Globus pallidus (tissue), 1 donor: ENCODE results near the gene VPS35.

Source experiments
- DNase-seq: peaks from one replicate; pipeline ENCODE4 v3.0.0-alpha.2; 2015; ENCODE audit warnings: low spot score

VPS35 gene

DNA sequence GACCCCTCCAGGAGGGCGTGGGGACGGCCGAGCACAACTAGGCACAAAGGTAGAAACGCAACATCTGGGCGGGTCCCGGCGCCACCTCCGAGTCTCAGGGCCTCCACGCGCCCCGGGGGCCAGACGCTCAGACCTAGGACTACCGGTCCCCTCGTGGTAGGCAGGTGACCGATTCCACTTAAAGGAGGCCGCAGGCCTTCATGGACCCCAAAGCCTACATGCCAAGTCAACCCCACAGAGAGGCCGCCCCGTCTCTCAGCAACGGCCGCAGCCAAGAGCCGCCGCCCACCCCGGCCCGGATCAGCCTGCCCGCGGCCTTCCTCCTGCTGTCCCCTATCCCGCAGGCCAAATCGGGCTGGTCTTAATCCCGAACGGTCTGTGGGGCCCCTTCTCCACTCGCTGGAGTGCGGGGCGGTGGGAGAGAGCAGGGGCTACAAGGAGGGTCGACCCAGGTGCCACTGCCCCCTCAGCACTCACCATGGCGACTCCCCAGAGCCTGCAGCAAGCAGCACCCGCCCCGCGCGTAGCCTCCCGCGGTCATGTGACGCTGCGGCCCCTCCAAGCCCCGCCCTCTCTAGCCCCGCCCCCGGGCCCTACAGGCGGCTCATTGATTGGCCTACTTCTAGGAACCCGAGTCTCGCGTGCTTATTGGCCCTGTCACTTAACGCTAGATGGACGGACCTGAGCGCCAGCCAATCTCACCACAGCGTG lies at the start of gene VPS35:
Gene VPS35, minus strand, starts transcription at position 525 of the 711 bp plus-strand sequence. Its CDS starts 45 bp downstream, at position 480.
- DNase-seq: peak; percentile 99

DNA sequence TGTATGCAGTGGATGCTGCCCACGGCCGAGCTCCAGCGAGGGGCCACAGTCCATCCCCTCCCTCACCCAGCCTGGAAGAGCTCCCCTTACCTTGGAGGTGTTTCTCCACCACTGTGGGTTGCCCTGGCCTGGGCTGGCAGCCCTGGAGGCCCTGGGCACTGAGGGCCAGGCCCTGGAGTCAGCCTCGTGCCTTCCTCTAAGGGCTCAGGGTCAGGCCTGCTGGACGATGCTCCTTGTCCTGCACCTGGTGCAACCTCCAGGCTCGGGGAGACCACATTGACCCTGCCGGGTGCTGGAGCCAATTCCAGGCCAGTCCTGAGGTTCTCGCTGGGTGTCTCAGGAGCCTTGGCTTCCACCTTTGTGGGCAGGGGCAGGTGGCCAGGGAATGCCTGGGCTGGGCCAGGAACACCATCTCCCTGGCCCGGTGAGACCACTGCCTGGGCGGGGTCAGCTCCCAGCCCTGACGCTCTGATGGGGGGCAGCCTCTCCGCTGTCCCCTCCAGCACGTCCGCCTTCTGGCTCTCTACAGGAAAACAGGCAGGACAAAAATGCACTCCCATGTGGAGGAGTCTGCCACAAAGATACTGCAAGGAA lies 48.7 kb upstream of the VPS35 start:
- DNase-seq: no peak

DNA sequence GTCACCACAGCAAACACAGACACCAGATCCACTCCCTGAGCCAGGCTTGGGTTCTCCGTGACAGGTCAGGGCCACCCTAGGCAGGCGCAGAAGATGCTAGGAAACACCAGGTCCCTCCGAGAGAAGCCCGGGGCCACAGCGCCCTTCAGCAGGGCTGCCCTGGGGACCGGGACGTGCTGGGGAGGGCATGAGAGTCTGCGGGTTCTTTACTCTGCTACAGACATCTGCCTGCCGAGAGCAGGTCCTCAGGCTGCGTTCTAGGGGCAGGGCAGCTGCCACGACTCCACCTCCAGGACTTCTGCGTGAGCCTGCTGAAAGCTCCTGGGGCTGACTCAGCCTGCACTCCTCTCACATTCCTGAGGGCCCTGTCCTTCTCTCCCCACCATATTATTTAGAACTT lies 47.7 kb upstream of the VPS35 start:
- DNase-seq: no peak

DNA sequence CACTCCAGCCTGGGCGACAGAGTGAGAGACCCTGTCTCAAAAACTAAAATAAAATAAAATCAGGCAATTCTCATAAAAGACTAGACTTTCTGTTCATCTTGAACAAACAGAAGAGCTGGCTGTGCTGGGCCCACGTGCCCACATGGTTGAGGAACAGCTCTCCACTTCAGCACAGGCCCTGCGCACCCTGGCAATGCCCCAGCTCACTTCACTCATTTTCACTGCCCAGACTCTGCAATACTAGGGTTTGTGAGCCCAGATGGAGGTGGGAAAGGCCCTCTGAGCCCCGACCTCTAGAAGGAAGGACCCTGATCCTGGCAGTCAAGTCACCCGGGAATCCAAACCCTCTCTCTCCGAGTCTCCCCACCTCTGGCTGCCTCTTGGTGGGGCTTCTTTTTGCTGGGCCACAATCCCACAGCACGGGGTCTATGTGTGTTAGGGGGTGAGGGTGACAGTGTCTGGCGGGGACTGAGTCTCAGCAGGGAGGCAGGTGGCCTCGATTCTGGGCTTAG lies 44.4 kb upstream of the VPS35 start:
- no peak for DNase-seq

DNA sequence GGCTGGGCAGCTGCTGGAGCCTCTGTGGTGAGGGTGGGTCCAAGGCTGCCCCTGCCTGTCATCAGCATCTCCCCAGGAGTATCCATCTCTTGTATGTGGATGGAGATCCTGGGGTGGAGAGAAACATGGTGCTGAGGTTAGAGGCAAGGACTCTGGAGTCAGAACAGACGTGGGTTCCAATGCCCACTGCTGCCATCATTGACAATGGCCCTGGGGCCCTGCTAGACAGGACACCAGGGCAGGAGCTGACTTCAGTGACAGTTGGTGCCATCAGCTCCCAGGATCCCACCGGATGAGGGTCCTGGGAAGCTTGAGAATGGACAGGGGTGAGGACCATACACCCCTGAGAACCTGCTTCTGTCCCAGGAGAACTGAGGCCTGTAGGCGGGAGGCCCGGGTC lies 43.6 kb upstream of the VPS35 start:
- DNase-seq: no peak

DNA sequence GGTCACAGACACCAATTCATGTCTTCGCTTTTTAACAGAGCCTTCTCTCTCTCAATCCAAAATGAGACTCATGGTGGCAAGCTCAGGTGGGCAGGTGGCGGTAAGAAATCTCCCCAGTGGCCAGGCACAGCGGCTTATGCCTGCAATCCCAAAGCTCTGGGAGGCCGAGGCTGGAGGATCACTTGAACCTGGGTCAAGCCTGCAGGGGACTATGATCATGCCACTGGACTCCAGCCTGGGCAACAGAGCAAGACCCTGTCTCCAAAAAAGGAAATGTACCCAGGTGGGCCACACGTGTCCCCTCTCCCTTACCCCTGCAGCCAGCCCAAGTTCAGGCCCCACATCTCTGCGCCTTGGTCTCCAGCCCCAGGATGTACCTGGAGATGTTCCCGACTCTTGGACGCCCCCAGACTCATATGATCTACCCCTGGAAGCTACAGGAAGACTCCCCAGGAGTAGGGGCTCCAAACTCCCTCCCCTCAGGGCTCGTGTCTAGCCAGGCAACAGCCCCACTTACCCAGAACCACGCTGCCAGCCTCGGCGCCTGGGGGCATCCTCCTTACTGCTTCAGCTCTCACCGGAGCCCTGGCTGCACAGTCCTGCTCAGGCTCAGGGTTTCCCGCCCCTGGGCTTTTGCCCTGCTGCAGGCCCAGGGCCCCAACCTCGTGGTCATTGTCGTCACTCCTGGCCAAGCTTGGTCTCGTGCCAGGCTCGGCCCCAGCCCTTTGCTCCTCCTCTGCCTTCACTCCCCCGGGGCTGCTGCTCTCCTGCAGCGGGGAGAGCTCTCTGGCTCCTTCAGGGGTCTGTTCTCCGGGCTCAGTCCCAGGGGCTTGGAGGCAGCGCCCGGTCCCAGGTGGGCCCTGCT lies 42.9 kb upstream of the VPS35 start:
- no peak for DNase-seq

DNA sequence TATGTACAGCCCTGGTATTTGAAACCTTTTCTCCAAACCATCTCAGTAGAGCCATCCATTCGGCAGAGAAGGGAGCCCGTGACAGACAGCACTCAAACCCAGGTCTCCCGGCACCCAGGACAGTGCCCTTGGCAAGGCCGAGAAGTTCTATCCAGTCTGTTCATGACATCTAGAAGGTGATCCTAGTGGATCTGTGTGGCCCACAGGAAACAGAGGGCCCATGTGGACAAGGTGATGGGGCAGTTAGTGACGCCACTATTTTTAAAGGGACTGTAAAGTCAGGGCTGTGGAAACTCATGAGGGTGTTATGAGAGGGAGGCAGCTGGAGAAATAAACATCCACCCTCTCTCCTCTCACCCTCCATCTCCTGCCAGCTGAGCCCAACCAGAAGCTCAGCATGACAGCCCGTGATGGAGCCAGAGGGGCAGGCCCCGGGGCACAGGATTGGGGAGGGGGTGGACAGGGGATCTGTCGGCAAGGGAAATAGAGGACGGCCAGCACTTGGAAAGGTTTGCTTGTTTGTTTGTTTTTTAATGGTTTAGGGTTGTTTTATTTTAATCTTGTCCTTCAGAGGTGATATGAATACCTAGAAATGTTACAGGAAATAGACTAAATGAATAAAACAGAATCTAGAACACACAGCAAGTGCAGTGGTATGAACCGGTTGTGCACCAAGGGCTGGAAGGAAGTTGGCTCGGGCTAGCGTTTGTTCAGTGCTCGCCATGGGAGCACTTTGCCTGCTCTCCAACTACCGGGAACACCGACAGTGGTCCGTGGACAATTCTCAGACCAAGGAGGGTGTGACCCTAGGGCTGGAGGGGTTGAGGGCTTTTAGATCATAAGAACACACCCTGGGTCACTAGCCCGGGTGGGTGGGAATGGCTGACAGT lies 42.1 kb upstream of the VPS35 start:
- DNase-seq: no peak

DNA sequence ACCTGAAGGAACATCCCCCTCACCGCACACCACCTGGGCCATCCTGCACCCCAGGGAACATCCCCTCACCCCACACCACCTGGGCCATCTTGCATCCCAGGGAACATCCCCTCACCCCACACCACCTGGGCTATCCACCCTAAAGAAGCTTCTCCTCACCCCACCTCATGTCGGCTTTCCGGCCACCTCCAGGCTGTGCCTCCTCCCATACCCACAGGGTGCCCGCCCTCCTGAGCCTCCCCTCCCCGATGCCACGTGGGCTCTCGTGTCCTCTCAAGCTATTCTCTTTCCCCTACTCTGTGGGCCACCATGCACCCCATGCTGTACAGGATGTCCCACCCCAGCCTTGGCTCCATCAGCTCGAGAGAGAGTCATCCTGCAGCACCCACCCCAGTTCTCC lies 41.1 kb upstream of the VPS35 start:
- no peak for DNase-seq

DNA sequence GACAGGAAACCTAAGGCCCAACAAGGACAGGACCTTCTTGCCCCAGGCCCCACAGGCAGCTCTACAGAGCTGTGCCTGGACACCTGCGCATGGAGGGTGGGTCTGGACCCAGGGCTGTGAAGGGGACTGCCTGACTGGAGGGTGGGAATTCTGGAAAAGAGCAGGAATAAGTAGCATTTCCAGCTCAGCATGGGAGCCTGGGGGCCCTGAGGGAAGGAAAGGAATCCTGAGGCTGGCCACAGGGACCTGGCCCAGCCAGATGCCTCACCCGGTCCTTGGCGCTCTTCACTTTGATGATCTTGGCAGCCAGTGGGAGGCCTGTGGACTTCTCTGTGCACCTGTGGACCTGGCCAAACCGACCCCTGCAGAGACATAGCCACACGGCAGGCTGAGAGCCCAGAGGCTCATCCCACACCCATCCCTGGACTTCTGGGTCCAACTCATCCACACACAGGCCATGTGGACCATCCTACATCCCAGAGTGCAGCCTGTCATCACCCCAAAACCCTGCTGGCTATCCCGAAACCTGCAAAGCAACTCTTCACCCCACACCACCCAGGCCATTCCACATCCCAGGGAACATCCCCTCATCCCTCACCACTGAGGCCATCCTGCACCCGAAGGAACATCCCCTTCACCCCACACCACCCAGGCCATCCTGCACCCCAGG lies 40.5 kb upstream of the VPS35 start:
- DNase-seq: no peak

DNA sequence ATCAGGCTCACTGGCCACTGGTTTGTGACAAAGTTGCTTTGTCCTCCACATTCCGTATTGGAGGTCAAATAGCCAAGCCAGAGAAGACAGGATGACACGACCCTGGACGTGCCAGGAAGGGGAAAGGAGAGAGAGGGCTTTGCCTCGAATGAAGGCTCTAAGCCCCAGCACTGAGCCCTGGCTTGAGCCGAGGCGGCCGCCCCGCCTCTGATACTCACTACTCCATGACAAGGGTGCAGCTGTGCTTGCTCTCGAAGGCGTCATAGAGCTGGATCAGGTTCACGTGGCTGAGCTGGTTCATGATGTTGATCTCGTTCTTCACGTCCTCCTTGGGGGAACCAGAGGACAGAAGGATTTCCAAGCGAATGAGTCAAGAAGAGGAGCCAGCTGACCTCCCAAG lies 39.8 kb upstream of the VPS35 start:
- DNase-seq: no peak

DNA sequence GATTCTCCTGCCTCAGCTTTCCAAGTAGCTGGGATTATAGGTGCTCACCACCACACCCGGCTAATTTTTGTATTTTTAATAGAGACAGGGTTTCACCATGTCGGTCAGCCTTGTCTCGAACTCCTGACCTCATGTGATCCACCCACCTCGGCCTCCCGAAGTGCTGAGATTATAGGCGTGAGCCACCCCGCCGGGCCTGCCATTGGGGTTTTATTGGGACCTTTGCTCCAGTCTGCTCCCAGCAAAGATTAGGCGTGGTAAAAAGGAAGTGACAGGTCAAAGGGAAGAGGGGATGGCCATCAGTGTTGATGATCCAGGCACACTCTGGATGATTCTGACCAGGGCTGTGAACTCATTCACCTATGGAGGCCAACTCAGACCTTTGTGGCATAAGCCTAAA lies 38.7 kb upstream of the VPS35 start:
- no peak for DNase-seq

DNA sequence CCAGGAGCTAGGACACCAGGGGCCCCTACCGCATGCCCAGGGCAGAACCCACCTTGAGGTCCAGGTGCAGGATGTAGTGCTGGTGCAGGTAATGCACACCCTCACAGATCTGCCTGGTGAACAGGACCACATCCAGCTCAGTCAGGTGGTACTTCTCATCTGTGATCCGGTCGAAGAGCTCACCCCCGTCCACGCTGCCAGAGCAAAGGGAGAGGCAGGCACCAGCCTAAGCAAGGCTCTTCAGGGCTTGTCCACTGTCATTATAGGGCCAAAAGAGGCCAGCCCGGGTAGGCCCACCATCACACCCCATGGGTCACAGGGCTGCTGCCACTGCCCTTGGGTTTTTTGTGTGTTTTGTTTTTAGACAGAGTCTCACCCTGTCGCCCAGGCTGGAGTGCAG lies 38.2 kb upstream of the VPS35 start:
- DNase-seq: no peak

DNA sequence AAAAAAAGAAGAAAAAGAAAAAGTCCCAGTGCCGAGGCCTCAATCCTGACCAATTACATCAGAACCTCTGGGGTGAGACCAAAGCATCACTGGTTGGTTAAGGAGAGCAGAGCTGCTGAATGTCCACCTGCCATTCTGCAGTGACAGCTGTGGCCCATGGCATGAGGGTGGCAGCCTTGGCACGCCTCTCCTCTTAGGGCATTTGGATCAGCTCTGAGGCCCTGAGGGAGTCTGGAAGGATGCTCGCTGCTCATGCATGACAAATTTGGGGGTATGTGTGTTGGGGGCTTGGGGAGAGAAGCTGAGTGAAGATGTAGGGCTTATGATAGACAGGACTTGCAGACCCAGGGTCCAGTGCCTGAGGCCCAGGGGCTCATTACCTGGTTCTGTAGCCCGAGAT lies 32.9 kb upstream of the VPS35 start:
- no peak for DNase-seq

DNA sequence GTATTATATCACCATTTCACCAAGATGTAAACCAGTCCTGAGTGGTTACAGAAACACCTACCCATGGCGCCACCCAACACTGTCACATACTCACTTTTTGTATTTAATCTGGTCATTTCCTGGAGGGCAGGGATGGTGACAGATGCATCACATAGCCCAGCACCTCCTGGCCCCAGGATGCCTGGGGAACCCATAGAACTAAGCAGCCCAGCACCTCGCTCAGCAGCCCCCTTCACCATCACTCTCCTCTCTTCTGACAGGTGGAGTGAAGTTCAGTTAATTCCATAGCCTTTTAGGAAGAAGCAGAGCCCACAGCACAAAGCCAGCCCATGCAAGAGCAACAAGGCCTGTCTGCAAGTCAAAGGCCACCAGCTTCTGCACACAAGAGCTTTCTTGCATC lies 31.6 kb upstream of the VPS35 start:
- DNase-seq: no peak

DNA sequence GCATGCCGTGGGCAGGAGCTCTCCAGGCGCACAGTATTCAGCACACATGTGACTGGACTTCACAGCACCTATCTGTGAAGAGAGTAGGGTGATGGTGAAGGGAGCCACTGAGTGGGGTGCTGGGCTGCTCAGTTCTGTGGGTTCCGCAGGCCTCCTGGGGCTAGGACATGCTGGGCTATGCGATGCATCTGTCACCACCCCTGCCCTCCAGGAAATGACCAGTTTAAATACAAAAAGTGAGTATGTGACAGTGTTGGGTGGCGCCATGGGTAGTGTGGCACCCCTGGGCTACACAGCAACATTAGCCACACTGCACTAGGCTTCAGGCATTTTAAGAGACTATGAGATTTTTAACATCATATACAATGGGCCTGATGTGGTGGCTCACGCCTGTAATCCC lies 30.6 kb upstream of the VPS35 start:
- DNase-seq: no peak

DNA sequence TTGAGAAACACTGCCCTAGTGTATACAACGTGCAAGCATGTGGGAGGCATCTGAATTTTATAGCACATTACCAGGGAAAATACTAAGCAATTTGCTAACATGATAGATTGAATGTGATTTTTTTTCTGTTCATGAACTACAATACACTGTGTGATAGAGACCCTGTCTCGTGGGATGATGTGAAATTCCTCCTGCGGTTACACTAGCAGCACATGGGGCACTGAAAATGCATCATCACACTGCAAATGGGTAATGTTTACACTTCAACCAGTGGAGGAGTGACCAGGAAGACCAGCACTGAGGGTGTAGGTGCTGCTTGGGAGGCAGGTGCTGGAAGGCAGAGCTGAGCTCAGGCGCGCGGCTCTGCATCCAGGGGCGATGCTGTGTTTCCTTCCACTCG lies 29.2 kb upstream of the VPS35 start:
- no peak for DNase-seq

DNA sequence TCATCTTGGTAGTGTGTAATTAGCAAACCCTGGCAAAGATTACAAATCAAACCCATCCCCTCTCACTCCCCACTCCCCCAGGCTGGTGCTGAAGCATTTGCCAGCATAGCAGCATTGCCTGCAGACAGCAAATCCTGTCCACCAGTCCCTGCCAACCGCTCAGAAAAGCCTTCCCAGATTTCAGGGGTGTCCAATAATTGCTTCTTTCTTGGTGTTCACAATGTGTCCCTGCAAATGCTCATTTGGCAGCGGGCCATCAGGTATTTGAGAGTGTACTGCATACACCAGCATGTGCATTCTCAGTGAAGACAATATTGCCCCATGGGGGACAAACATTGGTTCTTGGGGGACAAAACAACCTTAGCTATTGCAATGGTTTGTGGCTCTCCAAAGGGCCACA lies 28.7 kb upstream of the VPS35 start:
- DNase-seq: no peak

DNA sequence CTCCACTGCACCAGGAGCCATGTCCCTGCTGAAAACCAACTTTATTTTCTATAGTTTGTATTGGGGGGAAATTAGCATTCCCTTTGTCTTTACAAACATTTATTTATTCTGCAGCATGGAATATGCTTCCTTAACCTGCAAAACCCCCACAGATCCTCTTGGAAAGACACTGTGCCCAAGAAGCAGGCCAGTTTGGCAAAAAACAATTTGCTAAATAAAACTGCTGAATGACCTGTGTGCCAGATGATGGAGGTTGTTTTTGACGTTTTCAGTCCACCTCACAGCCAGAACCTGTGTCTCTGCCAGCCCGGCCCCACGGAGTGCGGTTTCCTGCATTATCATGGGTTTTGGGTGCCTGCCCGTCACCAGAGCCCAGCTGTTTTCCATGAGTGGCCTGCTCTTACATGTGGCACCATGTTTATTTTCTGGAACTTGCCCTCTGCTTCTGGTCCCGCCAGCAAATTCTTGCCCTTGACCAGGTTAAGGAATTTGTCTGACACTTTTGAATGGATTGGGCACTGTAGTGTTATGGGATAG lies 26.9 kb upstream of the VPS35 start:
- DNase-seq: no peak

DNA sequence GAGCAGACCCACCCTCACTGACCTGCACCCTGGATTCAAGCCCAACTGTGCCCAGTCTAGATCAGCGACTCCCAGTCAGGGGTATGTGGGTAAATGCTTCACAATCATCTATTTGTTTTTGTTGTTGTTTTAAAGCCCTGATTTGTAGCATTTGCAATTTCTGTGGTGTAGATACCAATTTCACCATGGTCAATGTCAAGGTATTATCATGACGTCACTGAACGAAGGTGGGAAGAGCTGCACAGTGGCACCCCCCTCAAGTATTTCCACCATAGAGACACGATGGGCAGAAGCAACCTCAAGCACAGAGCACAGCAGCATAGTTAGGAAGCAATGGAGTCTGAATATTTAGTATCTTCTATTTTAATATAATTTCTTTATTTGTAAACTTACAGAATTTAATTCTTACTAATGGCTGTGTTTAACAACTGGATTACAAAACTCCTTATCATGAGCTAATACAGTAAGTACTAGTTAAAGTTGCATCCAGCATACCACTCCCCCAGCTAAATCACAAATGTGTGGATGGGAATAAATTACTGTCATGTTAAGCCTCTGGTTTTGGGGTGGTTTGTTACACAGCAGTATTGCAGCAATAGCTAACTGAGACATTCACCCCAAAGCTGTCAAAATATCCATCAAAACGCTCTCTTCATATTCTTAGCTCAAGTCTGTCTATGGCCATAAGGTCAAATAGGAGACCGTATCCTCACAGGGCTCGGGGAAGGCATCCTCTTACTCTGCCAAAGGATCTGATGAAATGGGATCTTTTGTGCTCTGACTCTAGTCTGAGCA lies 26.0 kb upstream of the VPS35 start:
- no peak for DNase-seq

DNA sequence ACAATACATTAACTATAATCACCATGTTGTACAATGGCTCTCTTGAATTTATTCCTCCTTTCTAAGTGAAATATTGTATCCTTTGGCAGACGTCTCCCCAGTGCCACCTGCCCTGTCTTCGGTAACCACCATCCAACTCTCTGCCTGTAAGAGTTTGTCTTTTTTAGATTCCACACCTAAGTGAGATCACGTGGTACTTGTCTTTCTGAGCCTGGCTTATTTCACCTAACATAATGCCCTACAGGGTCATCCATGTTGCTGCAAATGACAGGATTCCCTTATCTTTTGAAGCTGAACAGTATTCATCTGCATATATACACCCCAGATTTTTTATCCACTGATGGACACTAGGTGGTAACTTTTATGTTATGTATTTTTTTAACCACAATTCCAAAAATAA lies 24.7 kb upstream of the VPS35 start:
- DNase-seq: no peak
